Naive thymus-derived CD4-positive, alpha-beta T cell (primary cell): ENCODE measurements around the gene C4BPA. TPM values are rescaled to one million over a fixed set of nuclear protein-coding genes. Genes with fewer than 3 reads are reported as not detected.

Experiments
- ATAC-seq: fragments of 150-1000 bp; cut with Tn5 transposase; 2 replicates; pipeline ENCODE4 v1.10.0; 2021; ENCODE audit warnings: mild to moderate bottlenecking, moderate library complexity
- CTCF ChIA-PET: fragments of 350-600 bp; sonication (Branson Sonifier 250); formaldehyde crosslinking; loops from one replicate; lab custom pipeline; 2021; ENCODE audit warnings: antibody characterized with exemption; lab: Charles Lee
- POLR2A ChIA-PET: fragments of 350-600 bp; sonication (Branson Sonifier 250); formaldehyde crosslinking; loops from one replicate; lab custom pipeline; 2021; ENCODE audit warnings: antibody characterized with exemption, inconsistent platforms; lab: Charles Lee
- DNase-seq, 9 donors: peaks; one replicate each; pipeline versions ENCODE4 v3.0.0 to v3.0.0-alpha.2; 2020 to 2022; ENCODE audit warnings: mixed read lengths in 1 of 9
- H3K27ac ChIP-seq: one replicate; pipeline ENCODE4 v1.7.0; 2013; ENCODE audit warnings: mild to moderate bottlenecking, low read depth, low read length, moderate library complexity
- H3K27me3 ChIP-seq, 2 donors: one replicate each; pipeline ENCODE4 v1.7.0; 2013; ENCODE audit warnings: low read length in 2 of 2, mild to moderate bottlenecking in 2 of 2, moderate library complexity in 2 of 2; ENCODE audit not compliant: control insufficient read depth in 2 of 2, insufficient read depth in 2 of 2
- H3K36me3 ChIP-seq, 3 experiments: 1 replicate in 2 of 3; 2 replicates in 1 of 3; pipeline ENCODE4 v1.7.0; 2013; ENCODE audit warnings: low read length in 3 of 3, mild to moderate bottlenecking in 3 of 3, moderate library complexity in 1 of 3; ENCODE audit not compliant: insufficient read depth in 3 of 3, control insufficient read depth in 2 of 3
- H3K4me1 ChIP-seq, 2 donors: one replicate each; pipeline ENCODE4 v1.7.0; 2013; ENCODE audit warnings: low read length in 2 of 2, mild to moderate bottlenecking in 2 of 2, moderate library complexity in 1 of 2; ENCODE audit not compliant: control insufficient read depth in 2 of 2, insufficient read depth in 2 of 2
- H3K4me3 ChIP-seq: 2 replicates; pipeline ENCODE4 v1.7.0; 2013; ENCODE audit warnings: mild to moderate bottlenecking, low read length
- H3K9me3 ChIP-seq, 3 experiments: 1 replicate in 2 of 3; 2 replicates in 1 of 3; pipeline ENCODE4 v1.7.0; 2013; ENCODE audit warnings: low read length in 3 of 3; ENCODE audit not compliant: control insufficient read depth in 2 of 3
- H3K27ac Mint-ChIP-seq, 9 donors: one replicate each; pipeline ENCODE4 v1.8.0; 2020 to 2022; ENCODE audit warnings: mixed read lengths in 9 of 9, mild to moderate bottlenecking in 8 of 9, moderate library complexity in 5 of 9, inconsistent platforms in 2 of 9
- H3K27me3 Mint-ChIP-seq, 5 donors: one replicate each; pipeline ENCODE4 v1.8.0; 2021 to 2022; ENCODE audit warnings: mixed read lengths in 5 of 5, mild to moderate bottlenecking in 1 of 5
- H3K36me3 Mint-ChIP-seq, 5 donors: one replicate each; pipeline ENCODE4 v1.8.0; 2020 to 2022; ENCODE audit warnings: mixed read lengths in 5 of 5, mild to moderate bottlenecking in 3 of 5, inconsistent platforms in 1 of 5
- H3K4me1 Mint-ChIP-seq, 7 donors: one replicate each; pipeline ENCODE4 v1.8.0; 2020 to 2022; ENCODE audit warnings: mixed read lengths in 7 of 7, mild to moderate bottlenecking in 3 of 7, inconsistent platforms in 1 of 7
- H3K4me3 Mint-ChIP-seq, 10 donors: one replicate each; pipeline ENCODE4 v1.8.0; 2020 to 2022; ENCODE audit warnings: mild to moderate bottlenecking in 10 of 10, mixed read lengths in 10 of 10, moderate library complexity in 6 of 10, inconsistent platforms in 2 of 10
- H3K9me3 Mint-ChIP-seq, 11 donors: one replicate each; pipeline ENCODE4 v1.8.0; 2020 to 2022; ENCODE audit warnings: mixed read lengths in 11 of 11, mild to moderate bottlenecking in 4 of 11, inconsistent platforms in 1 of 11, moderate library complexity in 1 of 11
- intact Hi-C, 2 donors: fragments of 100-400 bp; cut with micrococcal nuclease; formaldehyde crosslinking; loops; one replicate each; pipeline ENCODE4 v1.15.1; 2023
- polyA plus RNA-seq, 2 donors: library from polyadenylated mRNA; unstranded; fragments of 300-500 nt; fragmentation: Illumina TruSeq; gene quantifications; one replicate each; pipeline ENCODE4 v1.2.3, GENCODE V29; 2021
- total RNA-seq, 6 experiments: library from RNA in 5 of 6; stranded (reverse) in 5 of 6; gene quantifications; 1 replicate in 5 of 6; 2 replicates in 1 of 6; pipeline ENCODE4 v1.2.3 and lab custom pipeline; 2021 to 2026

Gene C4BPA
- total and polyA plus RNA-seq, 7 experiments from 2014 or later, result not detected

DNA sequence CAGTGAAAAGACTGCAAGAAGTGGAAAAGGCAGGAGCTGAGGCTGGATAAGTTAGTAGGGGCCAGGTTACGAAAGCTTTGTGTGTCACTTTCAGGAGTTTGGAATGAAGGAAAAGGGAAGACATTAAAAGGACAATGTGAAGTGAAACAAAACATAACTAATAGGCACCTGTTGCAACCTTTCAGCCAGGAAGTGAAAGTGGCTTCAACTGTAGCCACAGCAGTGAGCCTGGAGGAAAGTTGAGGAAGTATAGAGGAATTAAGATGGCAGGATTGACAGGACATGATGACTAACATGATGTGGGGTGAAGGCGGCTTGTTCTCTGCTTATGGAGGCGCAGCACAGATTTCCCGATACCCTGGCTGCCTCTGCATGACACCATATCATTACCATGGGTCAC is 68.9 kb downstream of the C4BPA start:
- POLR2A ChIA-PET, result no interaction called here
- ATAC-seq, result peak; percentile 74

DNA sequence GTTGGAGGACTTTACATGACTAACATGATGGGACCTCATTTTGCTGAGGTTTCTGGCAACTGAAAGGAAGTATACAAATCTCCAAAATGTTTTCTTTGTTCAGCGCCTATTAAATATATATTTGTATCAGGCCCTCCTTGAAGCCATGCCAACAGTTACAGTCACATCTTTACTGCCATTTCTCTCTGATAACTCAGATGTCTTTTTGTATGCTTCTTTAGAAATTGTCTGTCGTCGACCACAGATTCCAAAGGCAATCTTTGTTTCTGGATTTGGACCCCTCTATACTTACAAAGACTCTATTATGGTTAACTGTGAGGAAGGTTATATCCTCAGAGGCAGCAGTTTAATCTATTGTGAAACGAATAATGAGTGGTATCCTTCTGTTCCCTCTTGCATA is 69.4 kb downstream of the C4BPA start:
- H3K4me3 Mint-ChIP-seq, result no peak overlapping the region
- no peak overlapping the region for H3K27ac Mint-ChIP-seq
- no peak overlapping the region for H3K27ac ChIP-seq
- H3K36me3 ChIP-seq, result no peaks in the 10 kb centered on the region
- peaks cover 0 to 17% (median 0%) of the 10 kb centered on the region in 5 donors for H3K27me3 Mint-ChIP-seq
- H3K27me3 ChIP-seq, result no peaks in the 10 kb centered on the region
- intact Hi-C loops, result no loop called here
- no peaks in the 10 kb centered on the region for H3K9me3 ChIP-seq
- ATAC-seq (no peak), DNase-seq (no peak)
- H3K36me3 Mint-ChIP-seq, result no peaks in the 10 kb centered on the region
- CTCF ChIA-PET, result no interaction called here
- no peaks in the 10 kb centered on the region for H3K4me1 ChIP-seq
- peaks cover 0 to 7% (median 0%) of the 10 kb centered on the region in 7 donors for H3K4me1 Mint-ChIP-seq
- POLR2A ChIA-PET, result no interaction called here
- H3K4me3 ChIP-seq, result no peak overlapping the region
- H3K9me3 Mint-ChIP-seq, result peaks cover 0 to 5% (median 2%) of the 10 kb centered on the region in 11 donors

More for the DNA sequence above, 68.9 kb downstream of the C4BPA start:
- H3K4me3 Mint-ChIP-seq, result no peak overlapping the region
- Histone ChIP-seq H3K4me3 (no peak overlapping the region), H3K27me3 (no peaks in the 10 kb centered on the region), H3K27ac (no peak overlapping the region), H3K36me3 (no peaks in the 10 kb centered on the region), H3K9me3 (no peaks in the 10 kb centered on the region), H3K4me1 (no peaks in the 10 kb centered on the region)
- H3K4me1 Mint-ChIP-seq, result peaks cover 0 to 7% (median 0%) of the 10 kb centered on the region in 7 donors
- DNase-seq, result no peak
- peaks cover 0 to 13% (median 0%) of the 10 kb centered on the region in 5 donors for H3K27me3 Mint-ChIP-seq
- peaks cover 0 to 5% (median 2%) of the 10 kb centered on the region in 11 donors for H3K9me3 Mint-ChIP-seq
- peak overlapping the region in 1 of 9 donors; percentile 0 for H3K27ac Mint-ChIP-seq
- no peaks in the 10 kb centered on the region for H3K36me3 Mint-ChIP-seq
- CTCF ChIA-PET, result no interaction called here
- intact Hi-C loops, result no loop called here

DNA sequence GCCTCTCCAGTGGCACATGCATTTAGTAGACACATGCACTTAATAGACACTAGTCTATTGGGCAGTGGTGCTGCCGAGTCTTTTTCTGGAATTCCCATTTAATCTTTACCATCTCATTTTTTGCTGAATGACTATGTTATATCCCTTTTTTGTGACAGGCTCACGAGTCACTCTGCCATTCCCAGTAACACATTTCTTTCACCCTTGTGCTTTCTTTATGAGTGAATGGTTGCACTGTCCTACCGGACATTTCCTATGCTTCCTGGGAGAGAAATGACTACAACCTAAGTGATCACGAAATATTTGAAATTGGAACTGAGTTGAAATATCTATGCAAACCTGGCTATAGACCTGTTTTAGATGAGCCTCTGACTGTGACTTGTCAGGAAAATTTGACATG is 70.9 kb downstream of the C4BPA start:
- ATAC-seq (no peak), DNase-seq (no peak)
- peaks cover 0 to 27% (median 9%) of the 10 kb centered on the region in 5 donors for H3K27me3 Mint-ChIP-seq
- no peaks in the 10 kb centered on the region for H3K36me3 Mint-ChIP-seq
- H3K27ac Mint-ChIP-seq, result no peak overlapping the region
- H3K27me3 ChIP-seq, result no peaks in the 10 kb centered on the region
- H3K36me3 ChIP-seq, result no peaks in the 10 kb centered on the region
- H3K4me1 Mint-ChIP-seq, result peaks cover 0 to 7% (median 0%) of the 10 kb centered on the region in 7 donors
- H3K4me3 ChIP-seq, result no peak overlapping the region
- intact Hi-C loops, result no loop called here
- ChIA-PET CTCF (no interaction called here), POLR2A (no interaction called here)
- H3K9me3 ChIP-seq, result no peaks in the 10 kb centered on the region
- H3K9me3 Mint-ChIP-seq, result peaks cover 0 to 2% (median 0%) of the 10 kb centered on the region in 11 donors
- no peak overlapping the region for H3K4me3 Mint-ChIP-seq
- H3K4me1 ChIP-seq, result no peaks in the 10 kb centered on the region
- H3K27ac ChIP-seq, result no peak overlapping the region

DNA sequence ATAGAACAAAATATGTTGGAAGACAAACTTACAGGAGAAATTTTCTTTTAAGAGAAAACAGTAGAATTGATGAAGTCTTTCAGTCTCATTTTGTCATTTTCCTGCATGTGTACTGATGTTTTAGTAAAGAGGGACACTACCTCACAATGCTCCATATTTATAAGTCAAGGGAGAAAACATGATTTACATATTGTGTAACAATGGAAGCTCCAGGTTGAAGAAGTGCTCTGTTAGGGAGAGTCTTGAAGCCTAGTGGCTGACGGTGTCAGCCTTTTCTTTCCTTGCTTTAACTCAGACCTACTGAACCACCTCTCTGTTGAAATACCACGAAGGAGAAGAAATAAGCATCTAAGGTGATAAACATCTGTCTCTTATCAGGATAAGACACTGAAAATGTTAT is 75.0 kb downstream of the C4BPA start:
- CTCF ChIA-PET, result interaction anchor here (6.2 kb wide), 1 partner anchor 226 kb away, joined by 53 read pairs; no protein-coding TSS in a partner anchor
- DNase-seq (no peak), ATAC-seq (no peak)
- Histone ChIP-seq H3K36me3 (no peaks in the 10 kb centered on the region), H3K4me1 (no peaks in the 10 kb centered on the region), H3K27ac (no peak overlapping the region), H3K27me3 (no peaks in the 10 kb centered on the region), H3K9me3 (no peaks in the 10 kb centered on the region), H3K4me3 (no peak overlapping the region)
- POLR2A ChIA-PET, result interaction anchor here (1.5 kb wide), 1 partner anchor 143 kb away, joined by 4 read pairs; the partner anchor contains the start of gene CD55
- H3K4me3 Mint-ChIP-seq, result no peak overlapping the region
- peaks cover 0 to 5% (median 0%) of the 10 kb centered on the region in 7 donors for H3K4me1 Mint-ChIP-seq
- intact Hi-C loops, result no loop called here
- H3K9me3 Mint-ChIP-seq, result no peaks in the 10 kb centered on the region
- H3K27me3 Mint-ChIP-seq, result peaks cover 0 to 39% (median 8%) of the 10 kb centered on the region in 5 donors
- no peaks in the 10 kb centered on the region for H3K36me3 Mint-ChIP-seq
- H3K27ac Mint-ChIP-seq, result no peak overlapping the region

DNA sequence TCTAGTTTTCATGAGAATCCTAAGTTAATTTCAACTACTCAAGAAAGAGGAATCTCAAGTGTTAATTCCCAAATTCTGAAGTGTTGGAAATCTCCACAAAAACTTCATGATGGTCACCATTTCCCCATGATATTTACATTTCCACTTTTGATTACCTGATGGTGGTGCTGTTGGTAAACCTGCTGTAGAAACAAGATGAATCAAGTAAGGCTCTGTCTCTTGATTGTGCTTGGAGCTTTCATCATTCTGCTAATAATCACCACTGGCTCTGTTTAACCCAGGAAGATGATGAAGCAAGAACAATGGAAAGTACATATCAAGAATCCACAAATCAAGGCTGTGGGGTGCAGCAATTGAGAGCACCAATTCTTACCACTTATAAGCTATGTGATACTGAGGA is 77.8 kb downstream of the C4BPA start:
- DNase-seq (peak in 5 of 9 donors; percentile 5 to 35 (median 10)), ATAC-seq (no peak)
- H3K27me3 ChIP-seq, result no peaks in the 10 kb centered on the region
- no peak overlapping the region for H3K4me3 Mint-ChIP-seq
- H3K36me3 ChIP-seq, result no peaks in the 10 kb centered on the region
- no peaks in the 10 kb centered on the region for H3K36me3 Mint-ChIP-seq
- H3K27me3 Mint-ChIP-seq, result peaks cover 0 to 39% (median 9%) of the 10 kb centered on the region in 5 donors
- H3K9me3 ChIP-seq, result no peaks in the 10 kb centered on the region
- H3K9me3 Mint-ChIP-seq, result peaks cover 0 to under 1% (median 0%) of the 10 kb centered on the region in 11 donors
- no peak overlapping the region for H3K27ac ChIP-seq
- H3K4me1 ChIP-seq, result no peaks in the 10 kb centered on the region
- H3K27ac Mint-ChIP-seq, result no peak overlapping the region
- intact Hi-C loops, result loop anchor here (1.0 to 5.0 kb wide), 7 partner anchors 98 to 317 kb away; partner anchors contain the start of gene CD55 (in 2 of the 2)
- H3K4me3 ChIP-seq, result no peak overlapping the region
- ChIA-PET CTCF (interaction anchor here (0.6 to 6.2 kb wide), 7 partner anchors 81 to 223 kb away, joined by 3 to 53 read pairs (median 3); no protein-coding TSS in a partner anchor), POLR2A (interaction anchor here (1.0 to 1.8 kb wide), 2 partner anchors 140 to 148 kb away, joined by 3 to 6 read pairs; partner anchors contain the start of gene CD55)
- peaks cover 0 to 5% (median 0%) of the 10 kb centered on the region in 7 donors for H3K4me1 Mint-ChIP-seq

DNA sequence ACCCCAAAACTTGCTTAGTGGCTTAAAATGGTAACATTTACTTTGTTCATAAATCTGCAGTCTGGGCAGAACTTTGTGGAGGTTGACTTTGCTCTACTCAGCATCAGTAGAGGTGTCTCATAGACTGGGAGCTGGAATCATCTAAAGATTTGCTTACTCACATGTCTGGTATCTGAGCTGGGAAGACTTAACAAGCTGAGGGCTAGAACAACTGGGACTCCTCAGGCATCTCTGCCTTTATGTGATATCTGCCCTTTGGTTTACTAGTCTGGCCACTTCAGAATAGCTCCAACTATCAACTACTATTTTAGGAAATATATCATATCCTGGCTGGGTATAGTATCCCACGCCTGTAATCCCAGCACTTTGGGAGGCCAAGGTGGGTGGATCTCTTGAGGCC is 82.5 kb downstream of the C4BPA start:
- H3K36me3 Mint-ChIP-seq, result peaks cover 0 to 6% (median 3%) of the 10 kb centered on the region in 5 donors
- no peak overlapping the region for H3K4me3 Mint-ChIP-seq
- intact Hi-C loops, result no loop called here
- H3K4me1 Mint-ChIP-seq, result peaks cover 10 to 23% (median 18%) of the 10 kb centered on the region in 7 donors
- ATAC-seq, result no peak
- H3K27ac Mint-ChIP-seq, result no peak overlapping the region
- peaks cover 0 to 10% (median 4%) of the 10 kb centered on the region in 11 donors for H3K9me3 Mint-ChIP-seq
- H3K27me3 ChIP-seq, result no peaks in the 10 kb centered on the region
- peaks cover 0 to 15% (median 0%) of the 10 kb centered on the region in 5 donors for H3K27me3 Mint-ChIP-seq
- CTCF ChIA-PET, result interaction anchor here (1.1 to 1.4 kb wide), 2 partner anchors 19 to 102 kb away, joined by 3 read pairs; no protein-coding TSS in a partner anchor
- POLR2A ChIA-PET, result interaction anchor here (0.7 to 1.2 kb wide), 2 partner anchors 134 to 135 kb away, joined by 3 read pairs; partner anchors contain the start of gene CD55
- no peaks in the 10 kb centered on the region for H3K36me3 ChIP-seq
- no peak for DNase-seq
- no peaks in the 10 kb centered on the region for H3K9me3 ChIP-seq
- H3K4me1 ChIP-seq, result peaks cover 0 to 10% of the 10 kb centered on the region in 2 donors
- H3K4me3 ChIP-seq, result no peak overlapping the region
- no peak overlapping the region for H3K27ac ChIP-seq
